ENCODE data around the gene RFXAP. TPM values are rescaled to one million over a fixed set of nuclear protein-coding genes. Genes with fewer than 3 reads are reported as not detected.

Gene RFXAP, protein sequence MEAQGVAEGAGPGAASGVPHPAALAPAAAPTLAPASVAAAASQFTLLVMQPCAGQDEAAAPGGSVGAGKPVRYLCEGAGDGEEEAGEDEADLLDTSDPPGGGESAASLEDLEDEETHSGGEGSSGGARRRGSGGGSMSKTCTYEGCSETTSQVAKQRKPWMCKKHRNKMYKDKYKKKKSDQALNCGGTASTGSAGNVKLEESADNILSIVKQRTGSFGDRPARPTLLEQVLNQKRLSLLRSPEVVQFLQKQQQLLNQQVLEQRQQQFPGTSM
- total RNA-seq, result 1 to 10 TPM in 1 of 2 donors, under 1 TPM in 1; 1.00 to 1.7 TPM

DNA sequence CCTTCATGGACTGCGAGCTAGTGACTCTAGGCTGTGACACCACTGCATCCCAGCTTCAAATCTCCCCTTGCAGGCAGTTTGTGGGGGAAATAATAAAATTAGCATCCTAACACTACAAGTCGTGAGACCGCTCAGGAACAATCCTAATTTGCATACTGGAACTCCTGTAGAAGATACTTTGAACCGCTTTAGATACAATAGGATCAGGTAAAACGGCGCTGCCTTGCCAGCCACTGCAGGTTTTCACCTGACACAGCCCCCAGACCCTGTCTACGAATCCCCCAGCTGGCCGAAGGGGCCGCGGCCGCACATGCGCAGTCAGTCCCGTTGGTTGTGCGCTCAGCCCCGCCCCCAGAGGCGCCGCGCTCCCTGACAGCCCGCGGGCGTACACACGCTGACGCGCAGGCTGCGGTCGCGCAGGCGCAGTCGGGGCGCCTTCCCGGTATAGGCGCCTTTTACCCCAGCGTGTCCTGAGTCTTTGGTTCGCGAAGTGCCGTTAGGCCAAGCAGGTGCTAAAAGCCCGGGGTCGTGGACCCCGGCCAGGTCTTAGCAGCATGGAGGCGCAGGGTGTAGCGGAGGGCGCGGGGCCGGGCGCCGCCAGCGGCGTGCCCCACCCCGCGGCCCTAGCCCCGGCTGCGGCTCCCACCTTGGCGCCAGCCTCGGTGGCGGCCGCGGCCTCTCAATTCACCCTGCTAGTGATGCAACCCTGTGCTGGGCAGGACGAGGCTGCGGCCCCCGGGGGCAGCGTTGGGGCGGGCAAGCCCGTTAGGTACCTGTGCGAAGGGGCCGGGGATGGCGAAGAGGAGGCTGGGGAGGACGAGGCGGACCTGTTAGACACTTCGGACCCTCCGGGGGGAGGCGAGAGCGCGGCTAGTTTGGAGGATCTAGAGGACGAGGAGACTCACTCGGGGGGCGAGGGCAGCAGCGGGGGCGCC is at the start of gene RFXAP:
Gene RFXAP, plus strand, starts transcription at position 419 of the 935 bp plus-strand sequence. Its CDS starts 136 bp downstream, at position 555.

Other genes starting within 250 kb of the RFXAP start
- gene SERTM1, start 145.2 kb upstream of the RFXAP start, total RNA-seq, result not detected
- under 1 TPM; 0.34 to 0.67 TPM for gene SMAD9, start 101.0 kb downstream of the RFXAP start, total RNA-seq
- 10 to 100 TPM; 42.0 to 48.6 TPM for gene ALG5, start 180.1 kb downstream of the RFXAP start, total RNA-seq
- 10 to 100 TPM; 23.4 to 56.3 TPM for gene EXOSC8, start 181.6 kb downstream of the RFXAP start, total RNA-seq
- gene SUPT20H, start 240.5 kb downstream of the RFXAP start, total RNA-seq, result 10 to 100 TPM; 48.2 to 59.9 TPM

Data from melanocyte of skin (primary cell).